Measurements from ENCODE around the gene PLXNB1.

GRCh38 chr3:48459331-48459730 is 29.4 kb upstream of the PLXNB1 start:
- TF ChIP-seq ZBTB8A (CRISPR knock-in tag; IDR thresholded peaks at IDR 0.05; ENCODE audit: borderline replicate concordance, low read depth) (no peak), RAD21 (CRISPR knock-in tag; IDR thresholded peaks at IDR 0.05) (no peak)

Measured in HepG2 (cell line).